Islet of Langerhans (tissue), 1 donor: ENCODE results near the gene RFC1.
"Not testable (repeated sequence)": the region's sequence is repeated elsewhere in the genome, so short reads cannot be mapped to it uniquely, and the experiment has no call there.

Experiments used
- FAIRE-seq: peaks from one replicate; lab custom pipeline; 2011; peaks lifted over from hg19 to GRCh38; lab: Jason Lieb, UNC

The RFC1 gene

GRCh38 chr4:39365830-39366771 is at the start of gene RFC1:
RFC1 (minus strand) TSS chr4:39366362; CDS start chr4:39366241, 121 bp downstream.
- no peak for FAIRE-seq

- no peak for FAIRE-seq
These were observed 49.6 kb upstream of the RFC1 start for GRCh38 chr4:39415678-39416283.

GRCh38 chr4:39411561-39411960 is 45.4 kb upstream of the RFC1 start:
- not testable (repeated sequence) for FAIRE-seq

- FAIRE-seq, result no peak
These were observed 44.3 kb upstream of the RFC1 start for GRCh38 chr4:39410415-39410814.

- no peak for FAIRE-seq
These were observed 41.4 kb upstream of the RFC1 start for GRCh38 chr4:39407584-39407885.

GRCh38 chr4:39406763-39407583 is 40.8 kb upstream of the RFC1 start, which contains the start of gene KLB:
KLB (plus strand) TSS chr4:39406930; CDS start chr4:39406950, 20 bp downstream.
- no peak for FAIRE-seq

- not testable (repeated sequence) for FAIRE-seq
These were observed 35.5 kb upstream of the RFC1 start for GRCh38 chr4:39401640-39402039.

- no peak for FAIRE-seq
These were observed 28.5 kb upstream of the RFC1 start for GRCh38 chr4:39394706-39395105.

GRCh38 chr4:39390603-39391002 is 24.4 kb upstream of the RFC1 start:
- FAIRE-seq, result no peak

GRCh38 chr4:39384563-39384962 is 18.4 kb upstream of the RFC1 start:
- FAIRE-seq, result no peak

GRCh38 chr4:39383690-39384089 is 17.5 kb upstream of the RFC1 start:
- FAIRE-seq, result no peak

- peak; percentile 95 for FAIRE-seq
These were observed 9.3 kb upstream of the RFC1 start for GRCh38 chr4:39375478-39375877.

- not testable (repeated sequence) for FAIRE-seq
These were observed 5.0 kb upstream of the RFC1 start for GRCh38 chr4:39371209-39371608.

- FAIRE-seq, result no peak
These were observed 3.1 kb upstream of the RFC1 start for GRCh38 chr4:39369301-39369700.

GRCh38 chr4:39367166-39367565 is 1.0 kb upstream of the RFC1 start:
- no peak for FAIRE-seq

GRCh38 chr4:39365360-39365759 is 802 bp downstream of the RFC1 start:
- no peak for FAIRE-seq

GRCh38 chr4:39363773-39364393 is 2.3 kb downstream of the RFC1 start:
- FAIRE-seq, result no peak

- no peak for FAIRE-seq
These were observed 3.3 kb downstream of the RFC1 start for GRCh38 chr4:39362827-39363226.

GRCh38 chr4:39360611-39361010 is 5.6 kb downstream of the RFC1 start:
- FAIRE-seq, result not testable (repeated sequence)

GRCh38 chr4:39357002-39357401 is 9.2 kb downstream of the RFC1 start:
- peak; percentile 58 for FAIRE-seq

- peak; percentile 94 for FAIRE-seq
These were observed 12.0 kb downstream of the RFC1 start for GRCh38 chr4:39354254-39354552.

GRCh38 chr4:39353478-39354253 is 12.5 kb downstream of the RFC1 start:
- peak; percentile 96 for FAIRE-seq
